Stomach (tissue), 9 donors: ENCODE results near the gene REPS1. TPM values are rescaled to one million over a fixed set of nuclear protein-coding genes. Genes with fewer than 3 reads are reported as not detected.

Experiments
- DNase-seq, 2 donors: peaks; one replicate each; pipeline versions ENCODE4 v3.0.0 to v3.0.0-alpha.2; 2013 to 2019
- H3K27ac ChIP-seq, 5 donors: fragments of 200-600 bp in 4 of 5; sonication (generic) in 4 of 5; one replicate each; pipeline ENCODE4 v1.5.1; 2013 to 2019; ENCODE audit warnings: mild to moderate bottlenecking in 1 of 5, moderate library complexity in 1 of 5
- H3K27me3 ChIP-seq, 3 donors: fragments of 200-600 bp; sonication (generic); one replicate each; pipeline ENCODE4 v1.5.1; 2017 to 2019; ENCODE audit warnings: mixed run types in 1 of 3
- H3K36me3 ChIP-seq, 4 donors: fragments of 200-600 bp; sonication (generic); 1 replicate in 3 of 4; 2 replicates in 1 of 4; pipeline ENCODE4 v1.5.1; 2016 to 2019
- H3K4me1 ChIP-seq, 4 donors: fragments of 200-600 bp; sonication (generic); one replicate each; pipeline ENCODE4 v1.5.1; 2016 to 2019
- H3K4me3 ChIP-seq, 4 donors: fragments of 200-600 bp; sonication (generic) in 3 of 4; one replicate each; pipeline ENCODE4 v1.5.1; 2016 to 2019; ENCODE audit warnings: mild to moderate bottlenecking in 1 of 4
- H3K9me3 ChIP-seq, 4 donors: fragments of 200-600 bp; sonication (generic); one replicate each; pipeline ENCODE4 v1.5.1; 2016 to 2019
- EP300 ChIP-seq: sonication (generic); formaldehyde crosslinking; IDR thresholded peaks from one replicate; pipeline ENCODE4 v1.6.1; 2017; ENCODE audit warnings: antibody characterized with exemption
- POLR2A ChIP-seq, 4 donors: fragments of 450-650 bp; IDR thresholded peaks; one replicate each; pipeline ENCODE4 v1.6.1; 2016; ENCODE audit warnings: antibody characterized with exemption in 4 of 4, control low read depth in 2 of 4, mild to moderate bottlenecking in 1 of 4, moderate library complexity in 1 of 4
- POLR2AphosphoS5 ChIP-seq, 3 donors: sonication (generic); formaldehyde crosslinking; IDR thresholded peaks; one replicate each; pipeline ENCODE4 v1.6.1; 2016; ENCODE audit warnings: antibody characterized with exemption in 3 of 3
- WGBS, 5 donors: extraction: QIAGEN DNeasy Blood & Tissue Kit in 3 of 5; methylation state at CpG; one replicate each; pipeline versions ENCODE4 v1.1.5 to v1.1.7; 2013 to 2018; 5-methylcytosine and 5-hydroxymethylcytosine counted together
- intact Hi-C: fragments of 100-400 bp; cut with DNase I; formaldehyde crosslinking; loops from one replicate; pipeline ENCODE4 v1.15.1; 2023; ENCODE audit warnings: low total_unique reads
- polyA plus RNA-seq, 3 donors: library from polyadenylated mRNA; stranded (reverse); fragments of 200-250 nt; gene quantifications; one replicate each; pipeline ENCODE4 v1.2.3, GENCODE V29; 2013
- total RNA-seq, 5 donors: library from RNA; depleted of rRNA; stranded (reverse); fragments of >200 nt; gene quantifications; one replicate each; pipeline versions ENCODE4 v1.1.0 to v1.2.3, GENCODE V29; 2014 to 2016
- TF ChIP-seq, protein P1 (sequence below), 7 experiments: fragments of 450-650 bp in 4 of 7; fragments of 200-600 bp in 3 of 7; sonication (generic) in 3 of 7; IDR thresholded peaks; one replicate each; pipeline ENCODE4 v1.5.1; 2016 to 2019; ENCODE audit warnings: antibody characterized with exemption in 7 of 7, control low read depth in 2 of 7, mild to moderate bottlenecking in 1 of 7
- donor health status: healthy with polysubstance abuse.
- donor health status: Bipolar disorder and iron deficiency.
- donor health status: healthy.

The REPS1 gene
- total and polyA plus RNA-seq, 8 donors: 11.8 to 85.4 (median 41.6) TPM

DNA sequence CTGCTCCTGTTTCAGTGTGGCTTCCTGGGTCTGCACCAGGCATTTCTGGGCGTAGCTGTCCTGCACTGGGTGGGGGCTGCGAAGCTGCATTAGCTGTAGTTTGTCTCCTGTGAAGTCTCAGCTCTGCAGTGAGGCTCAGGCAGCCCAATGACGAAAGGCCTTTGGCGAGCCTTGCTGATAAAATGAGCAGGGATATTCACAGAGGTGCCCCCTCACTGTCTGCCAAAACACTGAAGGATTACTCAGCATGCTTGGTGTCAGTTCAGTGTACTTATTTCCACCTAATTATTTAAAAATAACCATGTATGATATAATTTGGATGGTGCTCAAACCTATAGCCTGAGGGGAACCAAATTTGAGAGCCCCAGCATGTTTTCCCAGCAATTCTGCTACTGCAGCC is 118.7 kb downstream of the REPS1 start:
- Histone ChIP-seq H3K27me3 (no peaks in the 10 kb centered on the region), H3K36me3 (no peaks in the 10 kb centered on the region), H3K27ac (no peak overlapping the region), H3K4me1 (peaks cover 0 to 16% (median 0%) of the 10 kb centered on the region in 4 donors), H3K9me3 (no peaks in the 10 kb centered on the region), H3K4me3 (no peak overlapping the region)
- intact Hi-C loops: no loop called here
- peak in 1 of 2 donors; percentile 62 for DNase-seq
- WGBS, 5 donors: 55 to 91% (median 82%) methylated on average over 3 to 4 of the region's 4 CpGs
- TF ChIP-seq POLR2AphosphoS5 (IDR thresholded peaks at IDR 0.05): no peak

DNA sequence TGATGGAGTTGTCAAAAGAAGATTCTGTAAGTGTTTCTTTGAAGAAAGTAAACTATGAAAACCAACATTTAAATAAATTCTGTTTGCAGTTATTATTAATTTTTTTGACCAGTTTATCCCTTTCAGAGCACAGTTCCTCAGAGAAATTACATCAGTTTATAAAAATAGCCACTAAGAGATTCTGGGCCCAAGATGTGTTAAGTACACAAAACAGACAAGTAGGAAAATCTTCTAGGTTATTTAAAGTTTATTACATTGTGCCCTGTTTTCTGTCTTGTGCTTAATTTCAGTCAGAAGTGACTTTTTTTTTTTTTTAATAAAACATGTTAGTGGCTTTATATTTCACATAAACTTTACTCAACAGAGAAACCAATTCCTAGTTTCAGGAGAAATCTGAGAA is 119.9 kb downstream of the REPS1 start:
- TF ChIP-seq POLR2AphosphoS5 (IDR thresholded peaks at IDR 0.05) (no peak), EP300 (no peak), POLR2A (IDR thresholded peaks at IDR 0.05) (no peak)
- TF ChIP-seq, protein P1, sequence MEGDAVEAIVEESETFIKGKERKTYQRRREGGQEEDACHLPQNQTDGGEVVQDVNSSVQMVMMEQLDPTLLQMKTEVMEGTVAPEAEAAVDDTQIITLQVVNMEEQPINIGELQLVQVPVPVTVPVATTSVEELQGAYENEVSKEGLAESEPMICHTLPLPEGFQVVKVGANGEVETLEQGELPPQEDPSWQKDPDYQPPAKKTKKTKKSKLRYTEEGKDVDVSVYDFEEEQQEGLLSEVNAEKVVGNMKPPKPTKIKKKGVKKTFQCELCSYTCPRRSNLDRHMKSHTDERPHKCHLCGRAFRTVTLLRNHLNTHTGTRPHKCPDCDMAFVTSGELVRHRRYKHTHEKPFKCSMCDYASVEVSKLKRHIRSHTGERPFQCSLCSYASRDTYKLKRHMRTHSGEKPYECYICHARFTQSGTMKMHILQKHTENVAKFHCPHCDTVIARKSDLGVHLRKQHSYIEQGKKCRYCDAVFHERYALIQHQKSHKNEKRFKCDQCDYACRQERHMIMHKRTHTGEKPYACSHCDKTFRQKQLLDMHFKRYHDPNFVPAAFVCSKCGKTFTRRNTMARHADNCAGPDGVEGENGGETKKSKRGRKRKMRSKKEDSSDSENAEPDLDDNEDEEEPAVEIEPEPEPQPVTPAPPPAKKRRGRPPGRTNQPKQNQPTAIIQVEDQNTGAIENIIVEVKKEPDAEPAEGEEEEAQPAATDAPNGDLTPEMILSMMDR (IDR thresholded peaks at IDR 0.05): no peak
- Histone ChIP-seq H3K27ac (peak overlapping the region in 1 of 5 donors; percentile 63), H3K4me1 (peaks cover 0 to 12% (median 3%) of the 10 kb centered on the region in 4 donors), H3K27me3 (no peaks in the 10 kb centered on the region), H3K36me3 (no peaks in the 10 kb centered on the region), H3K4me3 (no peak overlapping the region), H3K9me3 (no peaks in the 10 kb centered on the region)
- intact Hi-C loops: no loop called here
- no peak for DNase-seq

DNA sequence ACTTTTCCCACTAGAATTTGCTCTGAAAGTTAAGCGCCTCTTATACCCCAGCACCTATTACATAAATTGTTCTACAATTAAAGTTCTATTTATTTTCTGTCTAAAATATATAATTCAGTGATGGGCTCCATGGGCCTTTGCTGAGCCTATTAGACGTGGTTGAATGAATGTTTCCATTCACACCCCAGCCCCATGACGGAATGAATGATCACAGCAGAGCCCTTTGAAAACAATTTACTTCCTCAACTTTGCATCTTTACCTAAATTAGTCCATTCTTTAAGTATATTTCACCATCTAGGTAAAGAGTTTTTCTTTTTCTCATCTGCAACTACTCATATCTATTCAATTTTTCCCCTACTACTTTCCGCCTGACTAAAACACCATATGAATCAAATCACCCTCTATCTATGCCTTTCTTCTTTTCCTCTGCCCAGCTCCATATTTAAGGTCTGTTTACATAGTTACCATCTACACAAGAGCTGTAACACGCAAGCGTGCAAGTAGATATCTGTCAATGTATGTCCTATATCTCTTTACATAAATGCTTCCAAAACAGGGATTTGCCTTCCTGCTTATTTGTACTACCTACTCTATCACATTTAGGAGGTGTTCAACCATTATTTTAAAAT is 122.5 kb downstream of the REPS1 start:
- H3K4me1 ChIP-seq: peaks cover 0 to 12% (median 4%) of the 10 kb centered on the region in 4 donors
- H3K4me3 ChIP-seq: no peak overlapping the region
- H3K9me3 ChIP-seq: no peaks in the 10 kb centered on the region
- H3K36me3 ChIP-seq: no peaks in the 10 kb centered on the region
- no peaks in the 10 kb centered on the region for H3K27me3 ChIP-seq
- no peak for DNase-seq
- H3K27ac ChIP-seq: no peak overlapping the region
- WGBS, 5 donors: 87 to 94% (median 89%) methylated on average over 6 of the region's 6 CpGs
- TF ChIP-seq EP300: no peak
- TF ChIP-seq POLR2A (IDR thresholded peaks at IDR 0.05): no peak
- TF ChIP-seq, protein P1 (IDR thresholded peaks at IDR 0.05): no peak
- no peak for TF ChIP-seq POLR2AphosphoS5 (IDR thresholded peaks at IDR 0.05)
- intact Hi-C loops: no loop called here

DNA sequence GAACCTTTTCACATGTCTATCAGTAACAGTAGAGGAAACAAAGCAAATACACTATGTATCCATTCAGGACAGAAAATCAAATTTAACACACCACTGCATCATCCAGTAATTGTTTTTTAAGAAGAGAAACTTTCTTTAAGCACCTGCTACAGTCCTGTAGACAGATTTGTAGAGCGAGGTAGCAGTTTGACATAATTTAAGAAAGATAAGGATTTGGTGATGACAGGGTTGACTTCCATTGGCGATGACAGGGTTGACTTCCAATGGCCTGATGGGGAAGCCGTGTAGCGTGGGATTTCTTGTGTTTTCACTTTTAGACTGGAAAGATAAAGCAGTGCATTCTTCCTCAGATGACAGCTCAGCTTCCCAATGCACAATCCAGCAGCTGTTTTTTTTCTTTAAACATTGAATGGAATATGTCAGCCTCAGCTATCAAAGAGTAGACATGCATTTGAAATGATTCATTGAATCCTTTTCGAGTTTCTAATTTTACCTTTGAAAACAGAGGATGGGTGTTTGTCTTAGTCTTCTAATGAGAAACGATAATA is 123.6 kb downstream of the REPS1 start:
- Histone ChIP-seq H3K27me3 (no peaks in the 10 kb centered on the region), H3K27ac (no peak overlapping the region), H3K4me3 (no peak overlapping the region), H3K36me3 (no peaks in the 10 kb centered on the region), H3K9me3 (no peaks in the 10 kb centered on the region), H3K4me1 (peaks cover 0 to 8% (median 3%) of the 10 kb centered on the region in 4 donors)
- intact Hi-C loops: no loop called here
- 71 to 85% (median 75%) methylated on average over 6 of the region's 6 CpGs for WGBS, 5 donors
- no peak for DNase-seq
- TF ChIP-seq POLR2A (IDR thresholded peaks at IDR 0.05) (no peak), EP300 (no peak), POLR2AphosphoS5 (IDR thresholded peaks at IDR 0.05) (no peak)
- TF ChIP-seq, protein P1 (IDR thresholded peaks at IDR 0.05): no peak

DNA sequence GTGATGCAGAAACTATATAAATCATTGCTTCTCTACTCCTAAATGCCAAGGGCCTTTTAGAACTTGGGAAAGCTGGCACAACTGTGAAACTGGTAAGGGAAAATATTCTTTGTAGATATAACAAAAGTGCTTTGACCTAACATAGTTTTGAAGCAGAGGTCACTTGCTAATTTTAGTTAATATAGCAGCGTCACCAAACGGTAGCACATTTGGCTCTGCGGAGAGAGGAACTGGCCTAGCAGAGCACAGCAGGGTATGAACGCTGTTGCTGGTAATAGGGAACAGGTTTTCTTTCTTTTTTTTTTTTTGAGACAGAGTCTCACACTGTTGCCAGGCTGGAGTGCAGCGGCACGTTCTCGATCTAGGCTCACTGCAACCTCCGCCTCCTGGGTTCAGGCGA is 124.7 kb downstream of the REPS1 start:
- H3K27ac ChIP-seq: peak overlapping the region in 2 of 5 donors; percentile 8 to 67
- intact Hi-C loops: no loop called here
- no peaks in the 10 kb centered on the region for H3K27me3 ChIP-seq
- no peak overlapping the region for H3K4me3 ChIP-seq
- whole genome bisulfite sequencing, 5 donors: 22 to 63% (median 39%) methylated on average over 9 of the region's 9 CpGs
- H3K36me3 ChIP-seq: no peaks in the 10 kb centered on the region
- no peaks in the 10 kb centered on the region for H3K9me3 ChIP-seq
- peaks cover 0 to 8% (median 0%) of the 10 kb centered on the region in 4 donors for H3K4me1 ChIP-seq
- DNase-seq: no peak
- TF ChIP-seq POLR2A (IDR thresholded peaks at IDR 0.05) (no peak), EP300 (no peak), POLR2AphosphoS5 (IDR thresholded peaks at IDR 0.05) (no peak)
- TF ChIP-seq, protein P1 (IDR thresholded peaks at IDR 0.05): no peak
